Adrenal gland (tissue), 5 donors: ENCODE results near the gene PTPN3.

Source experiments
- CTCF ChIP-seq, 6 experiments: fragments of 450-650 bp in 4 of 6; fragments of 200-600 bp in 2 of 6; sonication (generic) in 1 of 6; IDR thresholded peaks; 1 replicate in 5 of 6; 2 replicates in 1 of 6; pipeline versions ENCODE4 v1.5.1 to v1.8.0; 2016 to 2021; ENCODE audit warnings: antibody characterized with exemption in 6 of 6, mild to moderate bottlenecking in 2 of 6, moderate library complexity in 1 of 6
- POLR2A ChIP-seq, 2 donors: fragments of 450-650 bp; IDR thresholded peaks; one replicate each; pipeline ENCODE4 v1.6.1; 2017; ENCODE audit warnings: antibody characterized with exemption in 2 of 2, mild to moderate bottlenecking in 2 of 2, moderate library complexity in 1 of 2
- donor health status: DM: no; HTN: no; CAD: no.

- TF ChIP-seq CTCF (IDR thresholded peaks at IDR 0.05) (no peak), POLR2A (IDR thresholded peaks at IDR 0.05) (no peak)
These were observed 21.3 kb upstream of the PTPN3 start for GRCh38 chr9:109519366-109519765.
